NCI-H460 (cell line): Measurements from ENCODE around the gene CIART. TPM values are rescaled to one million over a fixed set of nuclear protein-coding genes. Genes with fewer than 3 reads are reported as not detected.
"Not testable (repeated sequence)": the region's sequence is repeated elsewhere in the genome, so short reads cannot be mapped to it uniquely, and the experiment has no call there.

ENCODE experiments used
- DNase-seq: peaks from one replicate; pipeline ENCODE4 v3.0.0-alpha.2; 2016; ENCODE audit warnings: low read depth; ENCODE audit errors: extremely low read depth
- small RNA-seq, 2 experiments: library from RNA; depleted of rRNA; stranded (forward); fragments of <200 nt; gene quantifications; one replicate each; pipeline ENCODE3, GENCODE V24; 2014
- total RNA-seq: library from RNA; depleted of rRNA; stranded (reverse); fragments of >200 nt; shearing (Covaris generic); gene quantifications from 2 replicates; pipeline ENCODE4 v1.2.3, GENCODE V29; 2014; rRNA removed

The CIART gene
- total RNA-seq, 1 experiment from 2014 or later = 1.1 TPM

- no peak for DNase-seq
Measured at GRCh38 chr1:150302338-150302737, 20.0 kb downstream of the CIART start.

GRCh38 chr1:150302902-150303301, 20.5 kb downstream of the CIART start:
- no peak for DNase-seq

GRCh38 chr1:150308585-150308984, 26.2 kb downstream of the CIART start:
- DNase-seq = not testable (repeated sequence)

DNA sequence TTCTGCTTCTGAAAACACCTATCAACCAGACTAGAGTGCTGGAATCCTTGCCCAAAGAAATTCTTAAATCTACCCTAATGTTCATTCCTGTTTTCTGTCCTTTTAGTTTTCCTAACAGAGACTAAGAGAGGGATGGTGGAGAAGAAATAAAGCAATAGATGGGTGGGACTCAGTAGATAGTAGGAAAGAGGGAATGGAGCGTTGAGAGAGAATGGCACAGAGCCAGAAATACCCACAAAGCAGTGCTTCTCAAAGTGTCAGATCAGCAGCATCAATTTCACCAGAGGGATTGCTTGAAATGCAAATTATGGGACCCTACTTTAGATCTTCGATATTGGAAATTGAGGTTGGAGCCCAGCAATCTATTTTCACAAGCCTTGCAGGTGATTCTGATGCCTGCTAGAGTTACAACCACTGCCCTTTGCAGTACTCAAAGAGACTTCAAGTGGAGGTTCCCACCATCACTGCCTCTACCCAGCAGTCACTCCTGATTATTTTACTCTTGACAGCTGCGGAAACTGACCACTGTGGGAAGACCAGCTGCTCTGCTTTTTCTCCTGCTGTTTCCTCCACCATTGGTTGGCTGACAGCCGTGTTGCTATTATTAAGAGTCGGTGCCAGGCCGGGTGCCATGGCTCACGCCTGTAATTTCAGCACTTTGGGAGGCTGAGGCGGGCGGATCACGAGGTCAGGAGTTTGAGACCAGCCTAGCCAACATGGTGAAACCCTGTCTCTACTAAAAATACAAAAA, 27.6 kb downstream of the CIART start:
- no peak for DNase-seq

- no peak for DNase-seq
Measured at GRCh38 chr1:150311762-150312161, 29.4 kb downstream of the CIART start.

- not testable (repeated sequence) for DNase-seq
Measured at GRCh38 chr1:150314691-150315090, 32.3 kb downstream of the CIART start.

DNA sequence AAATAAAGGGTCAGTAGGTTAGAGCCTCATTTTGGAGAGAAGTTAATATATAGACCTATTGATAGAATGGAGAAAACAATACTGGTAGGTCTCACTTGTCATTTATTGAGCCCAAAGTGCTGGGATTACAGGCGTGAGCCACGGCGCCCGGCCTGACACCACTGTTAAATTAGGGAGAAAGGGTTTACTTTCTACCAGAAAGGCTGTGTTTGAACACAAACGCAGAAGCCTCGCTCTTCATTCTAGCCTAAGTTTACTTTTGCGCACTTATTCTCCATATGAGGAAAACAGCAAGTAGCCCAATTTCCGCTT, 38.3 kb downstream of the CIART start:
- no peak for DNase-seq

DNA sequence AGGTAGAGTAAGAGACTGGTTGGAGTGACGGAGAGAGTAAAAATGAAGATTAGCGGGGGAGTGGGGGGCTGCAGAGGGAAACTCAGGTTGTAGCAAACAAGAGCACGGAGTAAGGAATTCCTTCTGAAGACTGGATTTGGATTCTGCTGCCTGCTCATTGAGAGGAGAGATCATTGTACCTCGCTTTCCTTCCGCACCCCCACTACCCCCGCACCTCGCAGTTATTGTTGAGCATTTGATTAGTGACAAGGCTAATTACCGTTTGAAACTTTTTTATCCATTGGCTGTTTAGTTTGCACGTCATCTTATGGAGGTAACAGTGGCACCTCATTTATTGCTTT, 39.4 kb downstream of the CIART start:
- no peak for DNase-seq

GRCh38 chr1:150322310-150322709, 40.0 kb downstream of the CIART start:
- no peak for DNase-seq

- no peak for DNase-seq
Measured at GRCh38 chr1:150332651-150333290, 50.4 kb downstream of the CIART start.

Small RNA genes within 50 kb of the gene (small RNA-seq; reads per million reads assigned to genes)
- gene RNU2-17P = 0.70 to 5.8 reads per million in 2 experiments

Other genes with a start within 250 kb of the CIART start
- gene VPS45, start 214.8 kb upstream of the CIART start, total RNA-seq = 43.4 and 46.9 TPM in 2 replicates
- 6.7 and 10.1 TPM in 2 replicates for gene PLEKHO1, start 132.6 kb upstream of the CIART start, total RNA-seq
- 69.0 and 73.9 TPM in 2 replicates for gene ANP32E, start 46.4 kb upstream of the CIART start, total RNA-seq
- not detected in 2 replicates for gene CA14, start 24.8 kb upstream of the CIART start, total RNA-seq
- gene APH1A, start 13.5 kb upstream of the CIART start, total RNA-seq = 123 and 135 TPM in 2 replicates
- 3.6 TPM in 1 of 2 replicates, not detected in the other for gene C1orf54, start 9.8 kb upstream of the CIART start, total RNA-seq
- gene MRPS21, start 11.3 kb downstream of the CIART start, total RNA-seq = 102 and 112 TPM in 2 replicates
- 76.5 and 89.8 TPM in 2 replicates for gene PRPF3, start 39.0 kb downstream of the CIART start, total RNA-seq
- 21.8 and 23.0 TPM in 2 replicates for gene RPRD2, start 81.6 kb downstream of the CIART start, total RNA-seq
- gene TARS2, start 204.9 kb downstream of the CIART start, total RNA-seq = 40.4 and 42.1 TPM in 2 replicates
- gene ECM1, start 225.6 kb downstream of the CIART start, total RNA-seq = 11.7 and 12.0 TPM in 2 replicates
- gene FALEC, start 233.2 kb downstream of the CIART start, total RNA-seq = not detected in 2 replicates